Measurements from ENCODE around the gene TSNAX.
"Not testable (repeated sequence)": the region's sequence is repeated elsewhere in the genome, so short reads cannot be mapped to it uniquely, and the experiment has no call there.

The TSNAX gene

GRCh38 chr1:231566496-231566895 is 38.0 kb downstream of the TSNAX start:
- Histone ChIP-seq H3K9me3 (ENCODE audit: control insufficient read depth in 1 of 2, low read length in 2 of 2) (no peaks in the 10 kb centered on the region), H3K36me3 (ENCODE audit: control insufficient read depth in 1 of 2, insufficient read depth in 2 of 2, low read length in 2 of 2) (peaks cover 9 to 14% of the 10 kb centered on the region in 2 donors), H3K4me3 (ENCODE audit: low read depth in 1 of 2, low read length in 2 of 2) (no peak overlapping the region), H3K27ac (ENCODE audit: low read length) (no peak overlapping the region), H3K27me3 (ENCODE audit: low read depth, low read length) (no peaks in the 10 kb centered on the region), H3K4me1 (ENCODE audit: control insufficient read depth in 1 of 2, insufficient read depth in 2 of 2, low read length in 2 of 2) (peaks cover 0 to 4% of the 10 kb centered on the region in 2 donors)

- peaks cover 0 to 12% of the 10 kb centered on the region in 2 donors for H3K36me3 ChIP-seq (ENCODE audit: control insufficient read depth in 1 of 2, insufficient read depth in 2 of 2, low read length in 2 of 2)
- not testable (repeated sequence) for H3K4me3 ChIP-seq (ENCODE audit: low read depth in 1 of 2, low read length in 2 of 2); H3K27ac ChIP-seq (ENCODE audit: low read length); H3K27me3 ChIP-seq (ENCODE audit: low read depth, low read length); H3K4me1 ChIP-seq (ENCODE audit: control insufficient read depth in 1 of 2, insufficient read depth in 2 of 2, low read length in 2 of 2); H3K9me3 ChIP-seq (ENCODE audit: control insufficient read depth in 1 of 2, low read length in 2 of 2)
Observed at GRCh38 chr1:231570262-231570661, 41.8 kb downstream of the TSNAX start.

DNA sequence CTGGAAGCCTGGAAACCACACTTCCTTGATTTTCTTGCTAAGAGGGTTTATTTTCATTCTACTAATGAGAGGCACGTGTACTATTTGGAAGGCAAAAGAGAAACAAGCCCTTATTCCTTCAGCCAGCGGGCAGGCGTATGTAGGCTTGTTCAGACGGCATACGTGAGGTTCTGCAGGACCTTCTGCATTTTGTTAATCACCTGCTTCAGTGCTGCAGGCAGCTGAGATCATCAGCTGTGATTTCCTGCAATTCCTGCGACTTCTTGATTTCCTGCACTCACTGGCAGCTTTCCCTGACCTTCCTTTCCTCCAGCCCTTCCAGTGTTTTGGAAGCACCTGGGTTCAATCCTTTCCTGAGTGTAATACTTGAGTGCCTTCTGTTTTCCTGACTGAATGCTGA is 43.4 kb downstream of the TSNAX start:
- no peak overlapping the region for H3K27ac ChIP-seq (ENCODE audit: low read length)
- no peaks in the 10 kb centered on the region for H3K27me3 ChIP-seq (ENCODE audit: low read depth, low read length)
- no peaks in the 10 kb centered on the region for H3K4me1 ChIP-seq (ENCODE audit: control insufficient read depth in 1 of 2, insufficient read depth in 2 of 2, low read length in 2 of 2)
- no peak overlapping the region for H3K4me3 ChIP-seq (ENCODE audit: low read depth in 1 of 2, low read length in 2 of 2)
- no peaks in the 10 kb centered on the region for H3K9me3 ChIP-seq (ENCODE audit: control insufficient read depth in 1 of 2, low read length in 2 of 2)
- peaks cover 0 to 9% of the 10 kb centered on the region in 2 donors for H3K36me3 ChIP-seq (ENCODE audit: control insufficient read depth in 1 of 2, insufficient read depth in 2 of 2, low read length in 2 of 2)

GRCh38 chr1:231575472-231575871 is 47.0 kb downstream of the TSNAX start:
- Histone ChIP-seq H3K27me3 (ENCODE audit: low read depth, low read length) (no peaks in the 10 kb centered on the region), H3K4me1 (ENCODE audit: control insufficient read depth in 1 of 2, insufficient read depth in 2 of 2, low read length in 2 of 2) (no peaks in the 10 kb centered on the region), H3K4me3 (ENCODE audit: low read depth in 1 of 2, low read length in 2 of 2) (no peak overlapping the region), H3K9me3 (ENCODE audit: control insufficient read depth in 1 of 2, low read length in 2 of 2) (no peaks in the 10 kb centered on the region), H3K36me3 (ENCODE audit: control insufficient read depth in 1 of 2, insufficient read depth in 2 of 2, low read length in 2 of 2) (no peaks in the 10 kb centered on the region), H3K27ac (ENCODE audit: low read length) (no peak overlapping the region)

- Histone ChIP-seq H3K9me3 (ENCODE audit: control insufficient read depth in 1 of 2, low read length in 2 of 2) (no peaks in the 10 kb centered on the region), H3K36me3 (ENCODE audit: control insufficient read depth in 1 of 2, insufficient read depth in 2 of 2, low read length in 2 of 2) (no peaks in the 10 kb centered on the region), H3K27me3 (ENCODE audit: low read depth, low read length) (no peaks in the 10 kb centered on the region), H3K4me3 (ENCODE audit: low read depth in 1 of 2, low read length in 2 of 2) (no peak overlapping the region), H3K27ac (ENCODE audit: low read length) (no peak overlapping the region), H3K4me1 (ENCODE audit: control insufficient read depth in 1 of 2, insufficient read depth in 2 of 2, low read length in 2 of 2) (no peaks in the 10 kb centered on the region)
Observed at GRCh38 chr1:231576804-231577718, 48.6 kb downstream of the TSNAX start.

DNA sequence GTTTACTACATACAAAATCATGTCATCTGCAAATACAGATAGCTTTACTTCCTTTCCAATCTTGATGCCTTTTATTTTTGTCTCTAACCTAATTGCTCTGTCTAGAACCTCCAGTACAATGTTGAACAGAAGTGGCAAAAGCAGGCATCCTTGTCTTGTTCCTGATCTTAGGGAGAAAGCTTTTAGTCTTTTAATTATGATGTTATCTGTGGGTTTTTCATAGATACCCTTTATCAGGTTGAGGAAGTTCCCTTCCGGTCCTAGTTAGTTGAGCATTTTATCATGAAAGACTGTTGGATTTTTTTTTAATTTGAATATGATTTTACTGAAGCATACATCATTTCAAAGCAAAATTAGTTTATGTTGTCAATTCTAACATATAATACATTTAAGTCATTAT is 52.4 kb downstream of the TSNAX start:
- Histone ChIP-seq H3K4me1 (ENCODE audit: control insufficient read depth in 1 of 2, insufficient read depth in 2 of 2, low read length in 2 of 2) (no peaks in the 10 kb centered on the region), H3K4me3 (ENCODE audit: low read depth in 1 of 2, low read length in 2 of 2) (no peak overlapping the region), H3K9me3 (ENCODE audit: control insufficient read depth in 1 of 2, low read length in 2 of 2) (no peaks in the 10 kb centered on the region), H3K36me3 (ENCODE audit: control insufficient read depth in 1 of 2, insufficient read depth in 2 of 2, low read length in 2 of 2) (no peaks in the 10 kb centered on the region), H3K27ac (ENCODE audit: low read length) (no peak overlapping the region), H3K27me3 (ENCODE audit: low read depth, low read length) (no peaks in the 10 kb centered on the region)

- Histone ChIP-seq H3K27ac (ENCODE audit: low read length) (no peak overlapping the region), H3K9me3 (ENCODE audit: control insufficient read depth in 1 of 2, low read length in 2 of 2) (no peaks in the 10 kb centered on the region), H3K27me3 (ENCODE audit: low read depth, low read length) (no peaks in the 10 kb centered on the region), H3K36me3 (ENCODE audit: control insufficient read depth in 1 of 2, insufficient read depth in 2 of 2, low read length in 2 of 2) (no peaks in the 10 kb centered on the region), H3K4me1 (ENCODE audit: control insufficient read depth in 1 of 2, insufficient read depth in 2 of 2, low read length in 2 of 2) (no peaks in the 10 kb centered on the region), H3K4me3 (ENCODE audit: low read depth in 1 of 2, low read length in 2 of 2) (no peak overlapping the region)
Observed at GRCh38 chr1:231581859-231582258, 53.4 kb downstream of the TSNAX start.

- H3K27ac ChIP-seq (ENCODE audit: low read length): no peak overlapping the region
- no peaks in the 10 kb centered on the region for H3K9me3 ChIP-seq (ENCODE audit: control insufficient read depth in 1 of 2, low read length in 2 of 2)
- no peaks in the 10 kb centered on the region for H3K36me3 ChIP-seq (ENCODE audit: control insufficient read depth in 1 of 2, insufficient read depth in 2 of 2, low read length in 2 of 2)
Observed at GRCh38 chr1:231583376-231583775, 54.9 kb downstream of the TSNAX start.

GRCh38 chr1:231584117-231584516 is 55.6 kb downstream of the TSNAX start:
- H3K4me3 ChIP-seq (ENCODE audit: low read depth in 1 of 2, low read length in 2 of 2): no peak overlapping the region
- no peaks in the 10 kb centered on the region for H3K4me1 ChIP-seq (ENCODE audit: control insufficient read depth in 1 of 2, insufficient read depth in 2 of 2, low read length in 2 of 2)
- no peaks in the 10 kb centered on the region for H3K36me3 ChIP-seq (ENCODE audit: control insufficient read depth in 1 of 2, insufficient read depth in 2 of 2, low read length in 2 of 2)
- H3K27me3 ChIP-seq (ENCODE audit: low read depth, low read length): no peaks in the 10 kb centered on the region
- no peaks in the 10 kb centered on the region for H3K9me3 ChIP-seq (ENCODE audit: control insufficient read depth in 1 of 2, low read length in 2 of 2)
- no peak overlapping the region for H3K27ac ChIP-seq (ENCODE audit: low read length)

More at GRCh38 chr1:231583376-231583775, 54.9 kb downstream of the TSNAX start:
- no peaks in the 10 kb centered on the region for H3K27me3 ChIP-seq (ENCODE audit: low read depth, low read length)
- H3K4me1 ChIP-seq (ENCODE audit: control insufficient read depth in 1 of 2, insufficient read depth in 2 of 2, low read length in 2 of 2): no peaks in the 10 kb centered on the region
- H3K4me3 ChIP-seq (ENCODE audit: low read depth in 1 of 2, low read length in 2 of 2): no peak overlapping the region

DNA sequence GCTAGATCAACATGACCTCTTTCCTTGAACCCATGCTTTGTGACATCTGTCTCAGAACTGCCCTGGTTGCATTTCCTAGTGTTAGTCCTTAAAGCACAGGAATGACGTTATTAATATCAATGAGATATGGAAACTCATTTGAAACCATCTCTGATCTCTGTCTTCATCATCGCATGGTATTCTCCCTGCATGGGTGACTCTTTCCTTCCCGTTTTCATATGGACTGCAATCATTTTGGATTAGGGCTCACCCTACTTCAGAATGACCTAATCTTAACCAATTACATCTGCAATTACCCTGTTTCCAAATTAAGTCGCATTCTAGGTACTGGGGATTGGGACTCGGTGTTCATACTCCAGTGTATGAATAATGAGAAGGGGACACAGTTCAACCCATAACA is 56.5 kb downstream of the TSNAX start:
- H3K36me3 ChIP-seq (ENCODE audit: control insufficient read depth in 1 of 2, insufficient read depth in 2 of 2, low read length in 2 of 2): no peaks in the 10 kb centered on the region
- H3K27me3 ChIP-seq (ENCODE audit: low read depth, low read length): no peaks in the 10 kb centered on the region
- H3K27ac ChIP-seq (ENCODE audit: low read length): no peak overlapping the region
- no peak overlapping the region for H3K4me3 ChIP-seq (ENCODE audit: low read depth in 1 of 2, low read length in 2 of 2)
- no peaks in the 10 kb centered on the region for H3K4me1 ChIP-seq (ENCODE audit: control insufficient read depth in 1 of 2, insufficient read depth in 2 of 2, low read length in 2 of 2)
- no peaks in the 10 kb centered on the region for H3K9me3 ChIP-seq (ENCODE audit: control insufficient read depth in 1 of 2, low read length in 2 of 2)

- no peaks in the 10 kb centered on the region for H3K27me3 ChIP-seq (ENCODE audit: low read depth, low read length)
- H3K27ac ChIP-seq (ENCODE audit: low read length): no peak overlapping the region
- no peaks in the 10 kb centered on the region for H3K4me1 ChIP-seq (ENCODE audit: control insufficient read depth in 1 of 2, insufficient read depth in 2 of 2, low read length in 2 of 2)
- H3K36me3 ChIP-seq (ENCODE audit: control insufficient read depth in 1 of 2, insufficient read depth in 2 of 2, low read length in 2 of 2): no peaks in the 10 kb centered on the region
- H3K9me3 ChIP-seq (ENCODE audit: control insufficient read depth in 1 of 2, low read length in 2 of 2): no peaks in the 10 kb centered on the region
- no peak overlapping the region for H3K4me3 ChIP-seq (ENCODE audit: low read depth in 1 of 2, low read length in 2 of 2)
Observed at GRCh38 chr1:231590453-231591198, 62.2 kb downstream of the TSNAX start.

All from muscle layer of duodenum (tissue), 2 donors.